Embryonic facial prominence (tissue), 1 donor: ENCODE results near the gene CCL17.
"Not testable (repeated sequence)": the region's sequence is repeated elsewhere in the genome, so short reads cannot be mapped to it uniquely, and the experiment has no call there.

ENCODE experiments used
- DNase-seq: peaks from one replicate; pipeline ENCODE4 v3.0.0-alpha.2; 2016; ENCODE audit errors: extremely low spot score

Gene CCL17

GRCh38 chr16:57395026-57395425 lies 9.5 kb upstream of the CCL17 start:
- no peak for DNase-seq

- DNase-seq: no peak
Measured at GRCh38 chr16:57396786-57397185, 7.8 kb upstream of the CCL17 start.

GRCh38 chr16:57397493-57397892 lies 7.1 kb upstream of the CCL17 start:
- not testable (repeated sequence) for DNase-seq

DNA sequence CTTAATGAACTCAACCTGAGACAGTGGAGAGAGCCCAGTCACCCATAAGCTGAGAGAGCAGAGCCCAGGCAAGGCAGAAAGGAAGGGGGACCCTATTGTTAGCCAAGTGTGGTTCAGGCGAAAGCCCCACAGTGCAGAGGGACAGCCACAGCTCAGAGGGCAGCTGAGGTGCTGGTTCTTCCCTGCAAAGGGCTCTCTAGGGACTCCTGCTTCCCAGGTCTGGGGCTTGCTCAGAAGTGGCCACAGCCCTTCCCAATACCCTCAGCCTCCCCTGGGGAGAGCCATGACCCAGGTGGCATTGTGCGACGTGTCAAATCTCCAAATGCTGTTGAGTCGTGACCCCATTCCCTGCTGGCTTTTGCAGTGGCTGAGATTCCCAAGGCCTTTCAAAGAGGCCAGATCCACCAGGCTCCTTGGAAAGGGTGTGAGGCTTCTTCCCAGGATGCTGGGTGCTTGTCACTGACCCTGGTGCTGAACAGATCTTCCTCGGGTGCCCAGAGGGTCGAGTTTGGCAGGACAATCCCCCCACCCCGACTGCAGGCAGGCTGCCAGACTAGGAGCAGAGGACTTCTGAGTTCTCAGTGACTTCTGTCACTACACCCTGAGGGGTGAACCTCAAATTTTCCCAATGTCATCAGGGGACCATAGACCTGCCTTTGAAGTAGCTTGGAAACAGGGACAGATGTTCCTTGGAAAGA lies 2.5 kb upstream of the CCL17 start:
- DNase-seq: no peak

DNA sequence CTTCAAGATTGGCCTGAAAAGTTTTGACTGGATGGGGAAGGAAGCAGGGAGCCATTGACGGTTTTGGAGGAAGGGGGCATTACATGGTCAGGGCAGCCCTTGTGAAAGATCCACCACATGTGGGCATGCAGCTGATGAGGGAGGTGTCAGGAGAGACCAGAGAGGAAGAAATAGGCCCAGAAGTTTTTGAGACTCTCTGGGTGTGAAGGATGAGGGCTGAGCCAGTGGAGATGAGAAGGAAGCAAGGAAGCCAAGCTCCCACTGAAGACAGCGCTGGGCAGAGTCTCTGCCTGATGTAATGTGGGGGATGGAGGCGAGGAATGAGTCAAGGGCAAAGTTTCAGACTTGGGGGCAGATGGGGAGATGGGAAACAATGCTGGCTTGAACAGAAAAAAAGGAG lies 530 bp downstream of the CCL17 start:
- DNase-seq: no peak

- DNase-seq: no peak
Measured at GRCh38 chr16:57406881-57407280, 2.3 kb downstream of the CCL17 start.

DNA sequence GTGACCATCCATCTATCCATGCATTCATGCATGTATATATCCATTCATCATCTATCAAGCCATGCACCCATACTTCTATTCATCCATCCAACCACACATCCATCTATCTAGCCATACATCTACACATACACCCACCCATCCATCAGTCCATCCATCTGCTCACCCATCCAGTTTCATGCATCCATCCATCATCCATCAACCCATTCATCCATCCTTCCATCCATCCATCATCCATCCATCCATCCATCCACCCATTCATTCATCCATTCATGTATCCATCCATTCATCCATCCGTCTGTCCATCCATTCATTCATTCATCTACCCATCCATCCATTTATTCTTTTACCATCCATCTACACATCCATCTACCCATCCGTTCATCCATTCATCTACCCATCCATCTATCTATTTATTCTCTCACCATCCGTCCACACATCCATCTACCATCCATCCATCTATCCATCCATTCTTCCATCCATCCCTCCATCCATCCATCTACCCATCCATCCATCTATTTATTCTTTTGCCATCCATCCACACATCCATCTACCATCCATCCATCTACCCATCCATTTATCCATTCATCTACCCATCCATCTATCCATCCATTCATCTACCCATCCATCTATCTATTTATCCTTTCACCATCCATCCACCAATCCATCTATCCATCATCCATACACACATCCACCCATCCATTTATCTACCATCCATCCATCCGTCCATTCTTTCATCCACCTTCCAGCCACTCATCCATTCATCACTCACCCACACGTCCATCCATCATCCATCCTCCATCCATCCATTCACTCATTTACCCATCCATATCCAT lies 3.2 kb downstream of the CCL17 start:
- DNase-seq: no peak

DNA sequence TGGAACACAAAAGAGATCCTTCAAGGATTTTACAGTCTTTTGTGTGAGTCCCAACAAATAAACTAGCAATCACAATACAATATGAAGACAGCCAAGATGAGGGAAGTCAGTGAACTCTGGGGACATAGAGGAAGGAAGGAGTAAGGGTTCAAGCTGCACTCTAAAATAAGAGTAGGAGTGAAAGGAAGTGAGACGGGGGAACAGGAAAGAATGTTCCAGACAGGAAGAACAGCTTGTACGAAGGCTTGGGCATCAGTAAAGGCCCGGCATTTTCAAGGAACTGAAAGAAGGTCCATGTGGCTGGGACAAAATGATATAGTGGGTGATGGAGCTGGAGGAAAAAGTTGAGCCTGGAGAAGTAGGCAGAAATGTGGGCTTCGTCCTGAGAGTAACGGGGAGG lies 4.5 kb downstream of the CCL17 start:
- DNase-seq: no peak

DNA sequence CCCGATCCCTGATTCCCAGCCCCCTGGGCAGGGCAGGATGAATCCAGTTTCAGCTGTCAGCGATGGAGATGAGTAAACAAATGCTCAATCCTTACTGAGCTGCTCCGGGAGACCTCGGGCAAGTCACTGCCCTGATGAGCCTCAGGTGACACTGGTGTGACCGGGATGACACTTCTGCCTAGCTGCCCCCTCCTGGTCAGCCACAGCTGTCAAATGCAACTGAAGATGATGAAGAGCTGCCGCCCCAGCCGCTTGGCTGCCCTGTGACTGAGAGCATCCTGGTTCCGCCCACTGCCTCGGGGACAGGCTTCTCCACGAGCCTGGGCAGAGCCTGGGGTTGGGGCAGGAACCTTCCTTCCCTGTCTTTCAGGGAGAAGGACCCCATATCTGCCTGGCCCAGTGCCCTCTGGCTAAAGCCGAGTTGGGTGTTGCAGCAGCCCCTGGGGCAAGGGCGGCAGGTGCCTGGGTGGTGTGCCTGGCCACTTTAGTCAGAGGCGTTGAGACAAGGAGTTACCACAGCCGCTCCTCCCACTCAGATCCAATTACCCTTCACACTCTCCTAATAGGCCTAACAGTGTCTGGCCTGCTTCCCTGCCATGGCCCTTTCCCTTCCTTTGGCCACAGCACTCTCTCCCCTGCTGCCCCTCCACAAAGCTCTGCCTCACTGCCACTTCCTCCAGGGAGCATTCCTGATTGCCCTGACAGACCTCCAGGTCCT lies 5.5 kb downstream of the CCL17 start:
- no peak for DNase-seq

DNA sequence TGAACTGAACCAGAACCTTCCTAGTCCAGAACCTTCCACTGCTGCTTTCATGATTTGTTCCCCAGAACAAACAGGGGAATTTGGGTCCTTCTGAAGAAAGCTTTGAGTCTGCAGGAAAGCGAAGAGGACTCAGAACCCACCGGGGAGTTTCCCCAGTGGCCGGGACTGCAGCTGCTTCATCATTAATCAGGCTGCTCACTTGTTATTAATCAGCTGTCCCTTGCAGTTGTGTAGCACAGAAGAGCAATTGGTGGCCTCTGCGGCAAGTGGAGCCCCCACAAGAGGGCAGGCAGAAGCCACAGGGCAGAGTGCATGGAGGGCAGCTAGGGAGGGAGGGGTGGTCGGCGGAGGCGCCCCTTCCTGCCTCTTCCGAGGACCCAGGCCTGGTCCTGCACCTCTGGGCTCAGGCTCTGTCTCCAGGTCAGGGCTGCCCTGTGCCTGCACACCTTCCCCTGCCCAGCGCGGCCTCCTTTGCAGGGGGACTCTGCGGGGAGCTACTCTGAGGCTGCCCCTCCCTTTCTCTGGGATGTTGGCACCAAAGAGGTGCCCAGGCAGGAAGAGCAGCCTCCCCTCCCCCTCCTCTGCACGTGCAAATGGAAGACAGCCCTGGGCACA lies 6.9 kb downstream of the CCL17 start:
- no peak for DNase-seq

DNA sequence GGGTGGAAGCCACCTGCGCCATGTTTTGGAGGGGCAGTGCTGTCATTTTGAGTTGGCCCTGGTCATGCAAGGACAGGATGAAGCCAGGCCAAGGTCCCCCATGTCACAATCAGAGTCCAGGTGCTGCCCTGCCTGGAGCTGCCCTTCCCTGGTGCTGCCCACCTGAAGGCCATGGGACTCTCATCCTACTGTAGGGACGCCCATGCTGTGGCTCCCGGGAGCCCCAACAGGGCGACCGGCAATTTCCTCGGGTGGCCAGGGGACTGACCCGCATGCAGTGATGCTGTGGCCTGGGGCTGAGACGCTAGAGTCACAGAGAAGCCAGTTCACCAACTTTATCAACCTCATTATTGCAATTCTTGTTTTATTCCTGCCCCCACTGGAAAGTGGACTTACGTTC lies 8.0 kb downstream of the CCL17 start:
- no peak for DNase-seq

DNA sequence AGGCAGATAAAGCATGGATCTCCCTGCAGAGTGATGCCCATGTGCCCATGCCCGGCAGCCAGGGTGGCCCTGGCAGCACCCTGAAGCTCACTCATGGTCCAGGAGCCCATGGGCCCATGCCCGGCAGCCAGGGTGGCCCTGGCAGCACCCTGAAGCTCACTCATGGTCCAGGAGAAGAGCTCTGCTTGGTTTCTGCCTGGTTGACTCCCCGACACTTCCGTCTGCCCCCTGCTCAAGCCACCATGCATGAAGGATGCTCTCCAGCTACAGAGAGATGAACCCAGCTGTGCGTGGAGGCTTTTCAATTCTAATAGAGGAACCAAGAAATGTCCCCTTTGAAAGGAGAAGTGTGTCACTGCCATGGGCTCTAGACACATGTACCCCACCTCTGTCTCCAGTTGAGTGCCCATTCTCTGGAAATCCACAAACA lies 8.7 kb downstream of the CCL17 start:
- DNase-seq: no peak

DNA sequence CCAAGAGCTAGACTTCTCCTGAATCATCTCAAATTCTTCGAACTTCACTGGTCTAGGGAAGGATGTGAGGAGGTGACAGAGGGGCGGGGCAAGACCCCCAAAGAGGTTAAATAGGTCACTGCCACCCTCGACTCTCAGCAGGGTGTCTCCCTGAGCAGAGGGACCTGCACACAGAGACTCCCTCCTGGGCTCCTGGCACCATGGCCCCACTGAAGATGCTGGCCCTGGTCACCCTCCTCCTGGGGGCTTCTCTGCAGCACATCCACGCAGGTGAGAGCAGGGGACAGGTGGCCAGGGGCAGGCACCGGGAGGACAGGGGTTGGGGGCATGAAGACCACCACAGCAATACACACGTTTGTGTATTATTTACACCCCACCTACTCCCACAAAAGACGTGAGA lies 9.2 kb downstream of the CCL17 start:
- DNase-seq: no peak

- DNase-seq: no peak
Measured at GRCh38 chr16:57416084-57416483, 11.5 kb downstream of the CCL17 start.

GRCh38 chr16:57419506-57419905 lies 14.9 kb downstream of the CCL17 start:
- DNase-seq: no peak

DNA sequence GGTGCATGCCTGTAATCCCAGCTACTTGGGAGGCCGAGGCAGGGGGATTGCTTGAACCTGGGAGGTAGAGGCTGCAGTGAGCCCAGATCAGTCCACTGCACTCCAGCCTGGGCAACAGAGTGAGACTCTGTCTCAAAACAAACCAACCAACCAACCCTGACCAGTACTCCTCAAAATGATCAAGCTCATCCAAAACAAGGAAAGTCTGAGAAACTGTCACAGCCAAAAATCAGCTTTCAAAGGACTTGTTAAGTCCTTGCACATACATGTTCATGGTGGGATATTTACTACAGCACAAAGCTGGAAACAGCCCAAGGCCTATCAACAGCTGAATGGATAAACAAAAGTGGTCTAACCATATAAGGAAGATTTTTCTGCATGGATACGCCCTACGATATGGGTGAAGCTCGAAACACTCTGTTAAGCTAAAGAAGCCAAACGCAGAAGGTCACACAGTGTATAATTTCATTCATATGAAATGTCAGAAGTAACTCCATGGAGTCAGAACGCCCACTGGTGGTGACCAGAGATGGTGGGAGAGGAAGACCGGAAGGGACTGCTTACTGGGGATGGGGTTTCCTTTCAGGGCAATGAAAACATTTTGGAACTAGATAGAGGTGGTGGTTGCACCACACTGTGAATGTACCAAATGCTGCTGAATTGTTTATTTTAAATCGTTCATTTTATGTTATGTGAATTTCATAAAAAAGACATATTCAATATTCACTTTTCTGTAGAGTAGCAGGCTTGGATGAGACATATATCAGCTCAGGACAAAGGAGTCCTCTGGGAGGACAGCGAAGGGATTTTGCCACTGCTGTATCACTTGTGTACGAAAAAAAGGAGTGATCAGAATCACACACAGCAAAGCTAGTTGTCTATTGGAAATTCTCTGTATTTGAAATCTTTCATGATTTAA lies 17.7 kb downstream of the CCL17 start:
- no peak for DNase-seq

- no peak for DNase-seq
Measured at GRCh38 chr16:57423152-57423551, 18.6 kb downstream of the CCL17 start.

DNA sequence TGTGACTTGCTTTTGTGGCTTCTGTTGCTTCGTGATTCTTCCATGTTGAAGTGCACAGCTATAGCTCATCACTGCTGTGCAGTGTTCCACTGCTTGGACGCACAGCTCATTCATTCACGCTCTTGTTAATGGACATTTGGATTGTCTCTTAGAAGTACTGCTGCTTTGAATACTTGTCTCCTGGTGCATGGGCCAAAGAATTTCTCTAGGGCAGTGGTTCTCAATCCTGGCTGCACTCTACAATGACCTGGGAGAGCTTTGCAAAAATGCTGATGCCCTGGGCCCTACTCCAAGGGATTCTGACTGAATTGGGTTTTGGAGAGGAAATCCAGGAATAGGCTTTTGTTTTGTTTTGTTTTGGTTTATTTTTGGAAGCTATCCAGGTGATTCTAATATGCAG lies 20.0 kb downstream of the CCL17 start:
- DNase-seq: no peak

- DNase-seq: no peak
Measured at GRCh38 chr16:57426356-57426755, 21.8 kb downstream of the CCL17 start.

DNA sequence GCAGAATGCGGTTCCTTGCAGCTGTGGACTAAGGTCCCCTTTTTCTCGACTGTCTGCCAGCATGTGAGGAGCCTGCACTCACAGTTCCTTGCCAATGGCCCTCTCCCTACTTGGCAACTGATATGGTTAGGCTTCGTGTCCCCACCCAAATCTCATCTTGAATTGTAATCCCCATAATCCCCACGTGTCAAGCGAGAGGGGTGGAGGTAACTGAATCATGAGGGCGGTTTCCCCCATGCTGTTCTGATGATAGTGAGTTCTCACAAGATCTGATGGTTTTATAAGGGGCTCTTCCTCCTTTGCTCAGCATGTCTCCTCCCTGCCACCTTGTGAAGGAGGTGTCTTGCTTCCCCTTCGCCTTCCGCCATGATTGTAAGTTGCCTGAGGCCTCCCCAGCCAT lies 22.7 kb downstream of the CCL17 start:
- no peak for DNase-seq

DNA sequence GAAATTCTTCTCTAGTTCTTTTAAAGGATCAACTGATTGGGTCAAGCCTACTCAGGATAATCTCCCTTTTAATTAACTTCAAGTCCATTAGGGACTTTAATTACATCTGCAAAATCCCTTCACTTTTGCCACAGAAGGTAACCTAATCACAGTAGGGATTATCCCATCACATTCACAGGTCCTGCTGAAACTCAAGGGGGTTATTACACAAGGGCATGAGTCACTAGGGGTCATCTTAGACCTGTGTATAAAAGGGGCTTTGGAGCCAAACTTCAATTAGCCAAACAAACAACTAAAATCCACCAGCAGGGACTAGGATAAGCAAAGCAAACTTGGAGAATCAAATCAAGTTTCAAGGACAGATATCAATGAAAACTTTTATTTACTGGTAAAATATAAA lies 23.3 kb downstream of the CCL17 start:
- no peak for DNase-seq
